HEK293T (cell line): ENCODE data around the gene DCTD.

Experiments
- CTCF ChIA-PET: fragments of 350-600 bp; formaldehyde crosslinking; extraction: SDS; loops from one replicate; lab custom pipeline; 2021; ENCODE audit warnings: antibody characterized with exemption, inconsistent platforms; lab: Yijun Ruan, JAX
- POLR2A ChIA-PET: fragments of 350-600 bp; formaldehyde crosslinking; extraction: SDS; loops from one replicate; lab custom pipeline; 2020; ENCODE audit warnings: antibody characterized with exemption, inconsistent platforms; lab: Yijun Ruan, JAX
- DNase-seq: peaks from one replicate; pipeline ENCODE4 v3.0.0; 2012; ENCODE audit warnings: mixed read lengths; ENCODE audit errors: extremely low spot score
- ARNT ChIP-seq: fragments of 450-650 bp; IDR thresholded peaks from 2 replicates; pipeline ENCODE4 v1.6.1; 2017; ENCODE audit warnings: mild to moderate bottlenecking
- BHLHE40 ChIP-seq: fragments of 450-650 bp; IDR thresholded peaks from 2 replicates; pipeline ENCODE4 v1.6.1; 2016; ENCODE audit warnings: mild to moderate bottlenecking, moderate library complexity, borderline replicate concordance
- CTBP1 ChIP-seq: fragments of 450-650 bp; IDR thresholded peaks from 2 replicates; pipeline ENCODE4 v1.6.1; 2016; ENCODE audit warnings: borderline replicate concordance
- ELF4 ChIP-seq: fragments of 450-650 bp; IDR thresholded peaks from 2 replicates; pipeline ENCODE4 v1.6.1; 2017; ENCODE audit warnings: antibody characterized with exemption
- FOXA1 ChIP-seq: fragments of 450-650 bp; IDR thresholded peaks from 2 replicates; pipeline ENCODE4 v1.6.1; 2016; ENCODE audit warnings: mild to moderate bottlenecking
- FOXK2 ChIP-seq: fragments of 450-650 bp; IDR thresholded peaks from 2 replicates; pipeline ENCODE4 v1.6.1; 2016; ENCODE audit warnings: mild to moderate bottlenecking
- FOXM1 ChIP-seq: fragments of 450-650 bp; IDR thresholded peaks from 2 replicates; pipeline ENCODE4 v1.6.1; 2017; ENCODE audit warnings: mild to moderate bottlenecking, borderline replicate concordance
- HDGF ChIP-seq: fragments of 450-650 bp; IDR thresholded peaks from 2 replicates; pipeline ENCODE4 v1.6.1; 2017; ENCODE audit warnings: antibody characterized with exemption, borderline replicate concordance
- L3MBTL2 ChIP-seq: fragments of 450-650 bp; conservative IDR thresholded peaks from 2 replicates; pipeline ENCODE4 v1.6.1; 2016; ENCODE audit warnings: mild to moderate bottlenecking
- LEF1 ChIP-seq: fragments of 450-650 bp; IDR thresholded peaks from 2 replicates; pipeline ENCODE4 v1.6.1; 2017; ENCODE audit warnings: mild to moderate bottlenecking, borderline replicate concordance
- NFRKB ChIP-seq: fragments of 450-650 bp; IDR thresholded peaks from 2 replicates; pipeline ENCODE4 v1.6.1; 2016; ENCODE audit warnings: mild to moderate bottlenecking, moderate library complexity
- SP1 ChIP-seq: fragments of 450-650 bp; IDR thresholded peaks from 2 replicates; pipeline ENCODE4 v1.6.1; 2017
- SUZ12 ChIP-seq: fragments of 450-650 bp; IDR thresholded peaks from 2 replicates; pipeline ENCODE4 v1.6.1; 2016; ENCODE audit warnings: mild to moderate bottlenecking
- TARDBP ChIP-seq: fragments of 450-650 bp; IDR thresholded peaks from 2 replicates; pipeline ENCODE4 v1.6.1; 2016
- ZNF384 ChIP-seq: fragments of 450-650 bp; IDR thresholded peaks from 2 replicates; pipeline ENCODE4 v1.6.1; 2016
- TF ChIP-seq, protein P1 (sequence below): fragments of 450-650 bp; IDR thresholded peaks from 2 replicates; pipeline ENCODE4 v1.6.1; 2016

DCTD gene

DNA sequence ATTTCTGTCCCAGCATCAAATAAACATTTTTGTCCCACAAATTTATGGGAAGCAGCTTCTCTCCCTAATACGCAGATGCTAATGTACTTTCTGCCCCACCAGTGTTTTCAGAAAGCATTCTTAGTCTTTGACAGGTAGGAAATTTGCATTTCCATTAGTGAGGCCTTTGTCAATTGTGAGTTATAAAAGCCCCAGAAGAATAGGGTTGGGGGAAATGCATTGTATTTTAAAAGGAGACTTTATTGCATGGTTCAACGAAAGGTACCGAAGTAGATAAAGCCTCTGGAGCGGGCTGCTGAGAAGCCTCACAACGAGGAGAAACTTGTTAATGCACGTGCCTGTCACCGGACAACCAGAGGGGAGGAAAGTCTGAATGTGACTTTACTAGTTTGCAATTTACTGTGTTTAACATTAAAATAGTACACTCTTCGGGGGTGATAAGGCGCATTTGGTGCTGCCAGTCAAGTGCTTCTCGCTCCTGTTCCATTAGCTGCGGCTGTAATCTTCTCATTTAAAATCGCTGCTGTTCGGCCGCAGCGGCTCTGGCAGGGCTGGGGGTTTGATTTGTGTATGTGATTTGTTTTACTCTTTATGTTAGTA, 63.4 kb downstream of the DCTD start:
- DNase-seq: no peak
- TF ChIP-seq SUZ12: no peak
- TF ChIP-seq FOXK2: no peak
- TF ChIP-seq ZNF384: no peak
- TF ChIP-seq FOXA1: no peak
- TF ChIP-seq CTBP1: no peak
- no peak for TF ChIP-seq ARNT
- TF ChIP-seq BHLHE40: no peak
- TF ChIP-seq, protein P1, sequence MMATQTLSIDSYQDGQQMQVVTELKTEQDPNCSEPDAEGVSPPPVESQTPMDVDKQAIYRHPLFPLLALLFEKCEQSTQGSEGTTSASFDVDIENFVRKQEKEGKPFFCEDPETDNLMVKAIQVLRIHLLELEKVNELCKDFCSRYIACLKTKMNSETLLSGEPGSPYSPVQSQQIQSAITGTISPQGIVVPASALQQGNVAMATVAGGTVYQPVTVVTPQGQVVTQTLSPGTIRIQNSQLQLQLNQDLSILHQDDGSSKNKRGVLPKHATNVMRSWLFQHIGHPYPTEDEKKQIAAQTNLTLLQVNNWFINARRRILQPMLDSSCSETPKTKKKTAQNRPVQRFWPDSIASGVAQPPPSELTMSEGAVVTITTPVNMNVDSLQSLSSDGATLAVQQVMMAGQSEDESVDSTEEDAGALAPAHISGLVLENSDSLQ: no peak
- no peak for TF ChIP-seq LEF1
- TF ChIP-seq TARDBP: no peak
- TF ChIP-seq L3MBTL2: no peak
- TF ChIP-seq NFRKB: no peak
- CTCF ChIA-PET: no interaction called here
- POLR2A ChIA-PET: no interaction called here

DNA sequence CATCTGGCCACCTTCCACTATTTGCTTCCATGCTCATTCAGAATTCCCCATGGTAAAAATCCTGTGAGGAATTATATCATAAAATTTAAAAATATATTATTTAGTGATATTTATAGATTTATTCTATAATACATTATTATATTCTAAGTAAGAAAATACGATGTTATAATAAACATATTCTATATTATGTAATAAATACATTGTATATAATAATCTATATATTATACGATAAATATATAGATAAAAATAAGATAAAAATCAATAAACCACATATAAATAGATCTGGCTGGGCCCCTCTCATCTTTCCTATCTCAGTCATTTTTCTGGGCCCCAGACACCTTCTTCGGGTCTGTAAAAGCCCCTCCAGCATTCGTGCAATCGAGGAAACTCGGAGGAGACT, 68.5 kb downstream of the DCTD start:
- ChIA-PET POLR2A (no interaction called here), CTCF (no interaction called here)
- TF ChIP-seq SP1 (no peak), LEF1 (no peak), FOXA1 (no peak)
- no peak for DNase-seq

DNA sequence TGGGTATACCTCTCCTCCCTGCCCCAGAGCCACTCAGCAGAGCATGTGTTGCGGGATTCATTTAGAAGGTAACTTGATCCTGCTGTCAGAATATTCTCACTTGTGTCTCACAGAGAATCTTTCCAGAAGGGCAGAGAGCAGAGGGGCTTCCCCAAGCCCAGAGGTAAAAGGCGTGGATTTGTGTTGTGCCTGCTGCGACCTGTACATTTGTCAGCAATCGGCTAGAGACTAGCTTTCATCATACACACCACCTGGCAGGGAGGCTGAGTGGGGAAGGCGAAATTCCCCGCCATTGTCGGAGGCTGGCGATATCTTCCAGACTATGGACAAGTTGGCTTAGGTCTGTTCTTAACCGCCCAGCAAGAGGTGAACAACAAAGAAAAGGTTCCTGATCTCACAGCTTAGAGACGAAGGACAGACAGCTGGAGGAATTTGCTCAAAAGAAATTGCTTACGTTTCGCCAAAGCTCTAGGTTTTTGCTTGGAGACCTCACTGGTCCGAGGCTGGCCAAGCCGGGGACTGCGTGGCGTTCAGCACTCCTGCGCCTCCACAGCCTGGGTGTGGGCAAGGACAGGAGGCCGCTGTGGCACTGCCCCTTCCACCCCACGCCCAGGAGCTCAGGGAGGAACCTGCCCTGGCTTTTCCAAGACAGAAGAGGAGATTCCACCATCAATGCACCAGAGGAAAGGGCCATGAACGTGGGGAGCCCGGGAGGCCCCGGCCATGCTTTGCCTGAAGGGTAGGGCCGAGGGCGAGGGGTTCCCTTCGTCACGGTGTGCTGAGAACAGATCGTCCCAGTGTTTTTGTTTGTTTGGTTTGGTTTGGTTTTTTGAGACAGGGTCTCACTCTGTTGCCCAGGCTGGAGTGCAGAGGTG, 69.4 kb downstream of the DCTD start:
- TF ChIP-seq NFRKB: no peak
- TF ChIP-seq FOXK2: no peak
- TF ChIP-seq ELF4: no peak
- no peak for TF ChIP-seq BHLHE40
- no peak for TF ChIP-seq HDGF
- no peak for TF ChIP-seq L3MBTL2
- TF ChIP-seq, protein P1: no peak
- TF ChIP-seq FOXM1: no peak
- TF ChIP-seq LEF1: no peak
- no peak for TF ChIP-seq SUZ12
- no peak for TF ChIP-seq FOXA1
- TF ChIP-seq ARNT: no peak
- TF ChIP-seq CTBP1: no peak
- TF ChIP-seq SP1: no peak
- no peak for TF ChIP-seq ZNF384
- no peak for TF ChIP-seq TARDBP
- ChIA-PET CTCF (no interaction called here), POLR2A (no interaction called here)
- DNase-seq: no peak

DNA sequence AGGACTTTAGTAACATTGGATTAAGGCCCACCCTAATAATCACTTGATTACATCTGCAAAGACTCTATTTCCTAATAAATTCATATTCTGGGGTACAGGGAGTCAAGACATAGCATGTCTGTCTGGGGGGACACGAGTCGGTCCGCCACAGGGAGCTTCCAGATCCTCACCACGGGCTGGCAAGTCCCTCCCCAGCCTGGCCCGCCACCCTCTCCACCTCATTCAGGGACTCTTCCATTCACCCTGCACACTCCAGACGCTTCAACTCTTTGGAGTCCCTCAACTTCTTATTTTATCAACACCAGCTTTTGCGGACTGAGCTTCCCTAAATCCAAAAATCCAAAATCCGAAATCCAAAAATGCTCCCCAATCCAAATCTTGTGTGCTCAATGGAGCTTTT, 71.2 kb downstream of the DCTD start:
- CTCF ChIA-PET: no interaction called here
- POLR2A ChIA-PET: no interaction called here
- no peak for TF ChIP-seq SP1
- TF ChIP-seq TARDBP: no peak

DNA sequence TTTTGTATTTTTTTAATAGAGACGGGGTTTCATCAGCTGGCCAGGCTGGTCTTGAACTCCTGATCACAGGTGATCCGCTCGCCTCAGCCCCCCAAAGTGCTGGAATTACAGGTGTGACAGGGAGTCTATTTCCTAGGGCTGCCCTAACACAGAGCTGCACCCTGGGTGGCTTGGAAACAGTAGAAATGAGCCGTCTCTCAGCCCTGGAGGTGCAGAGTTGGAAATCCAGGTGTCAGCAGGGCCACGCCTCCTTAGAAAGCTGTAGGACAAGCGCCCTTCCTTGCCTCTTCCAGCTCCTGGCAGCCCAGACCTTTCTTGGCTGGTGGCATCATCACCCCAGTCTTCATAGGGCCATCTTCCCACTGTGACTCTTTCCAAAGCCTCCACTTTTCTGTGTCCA, 71.6 kb downstream of the DCTD start:
- POLR2A ChIA-PET: no interaction called here
- TF ChIP-seq FOXK2 (no peak), ARNT (no peak), NFRKB (no peak), ZNF384 (no peak), TARDBP (no peak), LEF1 (no peak), ELF4 (no peak), L3MBTL2 (no peak), CTBP1 (no peak), FOXA1 (no peak), HDGF (no peak), SP1 (no peak), SUZ12 (no peak), BHLHE40 (no peak)
- TF ChIP-seq, protein P1: no peak
- DNase-seq: no peak
- CTCF ChIA-PET: no interaction called here

More for the DNA sequence above, 71.2 kb downstream of the DCTD start:
- no peak for DNase-seq

DNA sequence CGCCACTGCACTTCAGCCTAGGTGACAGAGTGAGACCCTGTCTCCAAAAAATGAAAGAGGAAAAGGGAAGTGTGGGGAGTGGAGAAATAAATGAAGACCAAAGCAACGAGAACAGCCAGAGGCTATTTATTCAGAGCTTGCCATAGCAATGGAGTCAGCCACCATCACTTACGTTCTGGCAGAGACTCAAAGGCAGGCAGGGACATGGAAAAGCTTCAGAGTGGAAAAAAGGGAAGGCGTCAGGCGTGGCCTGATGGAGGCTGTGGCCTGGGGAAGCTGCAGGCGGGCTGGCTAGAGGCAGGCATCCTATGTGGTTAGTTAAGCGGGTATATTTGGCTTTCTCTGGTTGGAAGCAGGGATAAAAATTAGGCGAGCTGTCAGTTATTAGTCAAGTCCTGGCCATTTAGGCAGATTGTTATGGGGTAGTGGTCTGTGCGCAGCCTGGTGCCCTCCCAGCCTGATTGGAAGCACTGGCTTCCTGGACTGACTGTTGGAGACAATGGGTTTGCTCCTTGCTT, 73.3 kb downstream of the DCTD start:
- DNase-seq: no peak
- POLR2A ChIA-PET: no interaction called here
- CTCF ChIA-PET: no interaction called here
- TF ChIP-seq SUZ12 (no peak), SP1 (no peak), FOXK2 (no peak), TARDBP (no peak), FOXA1 (no peak), ELF4 (no peak), BHLHE40 (no peak), ARNT (no peak), CTBP1 (no peak), LEF1 (no peak), FOXM1 (no peak), HDGF (no peak), L3MBTL2 (no peak), ZNF384 (no peak)
